ENCODE measurements around the gene MVK.

The MVK gene

GRCh38 chr12:109531411-109531810, 42.2 kb upstream of the MVK start:
- H3K4me3 ChIP-seq (ENCODE audit: control insufficient read depth, low read depth, low read length) = no peak overlapping the region
- no peak for TF ChIP-seq CTCF (IDR thresholded peaks at IDR 0.05; ENCODE audit: control insufficient read depth, insufficient read depth, low read depth, low read length, missing control alignments)
- no peak for DNase-seq (ENCODE audit: low read depth)

GRCh38 chr12:109532721-109533486, 40.7 kb upstream of the MVK start:
- H3K4me3 ChIP-seq (ENCODE audit: control insufficient read depth, low read depth, low read length) = no peak overlapping the region
- DNase-seq (ENCODE audit: low read depth) = no peak
- no peak for TF ChIP-seq CTCF (IDR thresholded peaks at IDR 0.05; ENCODE audit: control insufficient read depth, insufficient read depth, low read depth, low read length, missing control alignments)

- TF ChIP-seq CTCF (IDR thresholded peaks at IDR 0.05; ENCODE audit: control insufficient read depth, insufficient read depth, low read depth, low read length, missing control alignments) = no peak
- DNase-seq (ENCODE audit: low read depth) = no peak
- H3K4me3 ChIP-seq (ENCODE audit: control insufficient read depth, low read depth, low read length) = no peak overlapping the region
Observed at GRCh38 chr12:109533487-109533740, 40.2 kb upstream of the MVK start.

- no peak overlapping the region for H3K4me3 ChIP-seq (ENCODE audit: control insufficient read depth, low read depth, low read length)
- no peak for DNase-seq (ENCODE audit: low read depth)
- no peak for TF ChIP-seq CTCF (IDR thresholded peaks at IDR 0.05; ENCODE audit: control insufficient read depth, insufficient read depth, low read depth, low read length, missing control alignments)
Observed at GRCh38 chr12:109534456-109534855, 39.1 kb upstream of the MVK start.

GRCh38 chr12:109535231-109535862, 38.2 kb upstream of the MVK start:
- no peak for TF ChIP-seq CTCF (IDR thresholded peaks at IDR 0.05; ENCODE audit: control insufficient read depth, insufficient read depth, low read depth, low read length, missing control alignments)
- DNase-seq (ENCODE audit: low read depth) = no peak

GRCh38 chr12:109535863-109536250, 37.7 kb upstream of the MVK start:
- H3K4me3 ChIP-seq (ENCODE audit: control insufficient read depth, low read depth, low read length) = no peak overlapping the region
- DNase-seq (ENCODE audit: low read depth) = no peak
- TF ChIP-seq CTCF (IDR thresholded peaks at IDR 0.05; ENCODE audit: control insufficient read depth, insufficient read depth, low read depth, low read length, missing control alignments) = no peak

More at GRCh38 chr12:109535231-109535862, 38.2 kb upstream of the MVK start:
- H3K4me3 ChIP-seq (ENCODE audit: control insufficient read depth, low read depth, low read length) = no peak overlapping the region

Measured in AG09309 (cell line).